Activated T-helper 2 cell treated with anti-CD3 and anti-CD28 coated beads, Interferon-gamma antibody, Interleukin-2, Interleukin-4, amounts not matched to agents 10 μg/mL and 5 μg/mL and 100 μg/mL, durations not matched to agents 14 hours and 24 hours and 36 hours (primary cell): ENCODE data around the gene CELF3. TPM values are rescaled to one million over a fixed set of nuclear protein-coding genes. Genes with fewer than 3 reads are reported as not detected.
"Not testable (repeated sequence)": the region's sequence is repeated elsewhere in the genome, so short reads cannot be mapped to it uniquely, and the experiment has no call there.

Experiments
- DNase-seq: peaks from one replicate; pipeline ENCODE4 v3.0.0; 2021; ENCODE audit warnings: low spot score
- H3K27ac Mint-ChIP-seq: one replicate; pipeline ENCODE4 v1.8.0; 2021; ENCODE audit warnings: mixed read lengths
- H3K27me3 Mint-ChIP-seq: one replicate; pipeline ENCODE4 v1.8.0; 2021; ENCODE audit warnings: low read depth, mixed read lengths
- H3K36me3 Mint-ChIP-seq: one replicate; pipeline ENCODE4 v1.8.0; 2021; ENCODE audit warnings: low read depth, mixed read lengths
- H3K4me1 Mint-ChIP-seq: one replicate; pipeline ENCODE4 v1.8.0; 2021; ENCODE audit warnings: low read depth, mixed read lengths
- H3K4me3 Mint-ChIP-seq: one replicate; pipeline ENCODE4 v1.8.0; 2021; ENCODE audit warnings: low read depth, mild to moderate bottlenecking, moderate library complexity, mixed read lengths
- H3K9me3 Mint-ChIP-seq: one replicate; pipeline ENCODE4 v1.8.0; 2021; ENCODE audit warnings: mixed read lengths
- intact Hi-C: fragments of 100-400 bp; cut with micrococcal nuclease; formaldehyde crosslinking; loops from one replicate; pipeline ENCODE4 v1.15.1; 2023
- total RNA-seq: library from RNA; stranded (reverse); gene quantifications from 2 replicates; pipeline ENCODE4 v1.2.3, GENCODE V29; 2022

The CELF3 gene
- total RNA-seq, 1 donor from 2014 or later, result not detected

DNA sequence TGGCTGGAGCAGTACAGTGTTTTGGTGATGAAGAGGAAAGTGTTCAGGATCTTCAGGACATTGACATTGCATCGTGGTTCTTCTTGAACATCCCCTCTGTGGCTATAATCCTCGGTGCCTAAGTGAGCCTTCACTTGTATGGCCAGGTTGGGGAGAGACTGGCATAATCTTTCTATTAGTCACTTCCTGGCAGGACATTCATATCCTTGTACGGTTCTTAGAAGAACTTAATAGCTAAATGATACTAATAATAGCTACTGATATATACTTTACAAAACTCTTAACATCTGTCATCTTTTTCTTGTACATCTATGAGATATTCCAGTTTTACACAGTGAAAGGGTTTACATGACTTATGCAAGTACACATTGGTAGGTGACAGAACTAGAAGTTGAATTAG is 35.8 kb downstream of the CELF3 start:
- Mint-ChIP-seq H3K27me3 (no peaks in the 10 kb centered on the region), H3K4me3 (no peak overlapping the region), H3K36me3 (peaks cover 23% of the 10 kb centered on the region), H3K4me1 (peaks cover 2% of the 10 kb centered on the region), H3K27ac (no peak overlapping the region), H3K9me3 (no peaks in the 10 kb centered on the region)
- intact Hi-C loops, result no loop called here
- no peak for DNase-seq

DNA sequence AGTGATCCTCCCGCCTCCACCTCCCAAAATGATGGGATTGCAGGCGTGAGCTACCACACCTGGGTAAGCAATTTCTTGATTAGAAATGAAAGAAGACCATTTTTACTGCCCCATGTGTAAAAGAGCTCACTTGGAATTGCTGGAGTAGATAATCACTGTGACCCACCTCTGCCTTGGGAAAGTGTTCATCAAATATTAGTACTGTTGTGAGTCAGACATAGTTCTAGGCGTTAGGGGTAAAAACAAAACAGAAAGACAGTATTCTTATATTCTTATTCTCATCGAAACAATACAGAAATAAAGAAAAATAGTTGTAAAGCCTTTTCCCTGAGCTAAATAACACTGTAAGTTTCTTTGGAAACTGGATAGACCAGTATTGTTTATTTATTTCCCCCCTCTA is 36.2 kb downstream of the CELF3 start:
- no peak overlapping the region for H3K27ac Mint-ChIP-seq
- no peaks in the 10 kb centered on the region for H3K27me3 Mint-ChIP-seq
- H3K4me3 Mint-ChIP-seq, result no peak overlapping the region
- H3K36me3 Mint-ChIP-seq, result peaks cover 22% of the 10 kb centered on the region
- intact Hi-C loops, result no loop called here
- H3K4me1 Mint-ChIP-seq, result peaks cover 2% of the 10 kb centered on the region
- no peak for DNase-seq
- H3K9me3 Mint-ChIP-seq, result no peaks in the 10 kb centered on the region

DNA sequence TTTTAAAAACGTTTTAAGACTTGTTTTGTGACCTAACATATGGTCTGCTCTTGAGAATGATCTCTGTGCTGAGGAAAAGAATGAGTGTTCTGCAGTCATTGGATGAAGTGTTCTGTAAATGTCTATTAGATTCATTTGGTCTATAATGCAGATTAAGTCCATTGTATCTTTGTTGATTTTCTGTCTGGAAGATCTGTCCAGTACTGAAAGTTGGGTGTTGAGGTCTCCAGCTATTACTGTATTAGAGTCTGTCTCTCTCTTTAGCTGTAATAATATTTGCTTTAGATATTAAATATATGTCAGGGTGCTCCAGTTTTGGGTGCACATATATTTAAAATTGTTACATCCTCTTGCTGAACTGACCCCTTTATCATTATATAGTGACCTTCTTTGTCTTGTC is 43.2 kb downstream of the CELF3 start:
- Mint-ChIP-seq H3K36me3 (peaks cover 49% of the 10 kb centered on the region), H3K9me3 (no peaks in the 10 kb centered on the region), H3K27me3 (no peaks in the 10 kb centered on the region), H3K4me3 (no peak overlapping the region), H3K4me1 (no peaks in the 10 kb centered on the region), H3K27ac (no peak overlapping the region)
- intact Hi-C loops, result no loop called here
- no peak for DNase-seq

DNA sequence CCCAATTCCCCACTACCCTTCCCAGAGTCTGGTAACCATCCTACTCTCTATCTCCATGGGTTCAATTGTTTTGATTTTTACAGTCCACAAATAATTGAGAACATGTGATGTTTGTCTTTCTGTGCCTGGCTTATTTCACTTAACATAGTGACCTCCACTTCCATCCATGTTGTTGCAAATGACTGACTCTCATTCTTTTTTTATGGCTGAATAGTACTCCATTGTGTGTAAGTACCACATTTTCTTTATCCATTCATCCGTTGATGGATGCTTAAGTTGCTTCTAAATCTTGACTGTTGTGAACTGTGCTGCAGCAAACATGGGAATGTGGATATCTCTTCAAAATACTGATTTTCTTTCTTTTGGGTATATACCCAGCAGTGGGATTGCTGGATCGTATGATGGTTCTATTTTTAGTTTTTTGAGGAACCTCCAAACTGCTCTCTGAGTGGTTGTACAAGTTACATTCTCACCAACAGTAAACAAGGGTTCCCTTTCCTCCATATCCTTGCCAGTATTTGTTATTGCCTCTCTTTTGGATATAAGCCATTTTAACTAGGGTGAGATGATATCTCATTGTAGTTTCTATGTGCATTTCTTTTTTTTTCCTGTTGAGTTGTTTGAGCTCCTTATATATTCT is 46.4 kb downstream of the CELF3 start:
- peaks cover 53% of the 10 kb centered on the region for H3K36me3 Mint-ChIP-seq
- H3K27me3 Mint-ChIP-seq, H3K4me1 Mint-ChIP-seq, DNase-seq, intact Hi-C loops, H3K27ac Mint-ChIP-seq, H3K4me3 Mint-ChIP-seq, H3K9me3 Mint-ChIP-seq: not testable (repeated sequence)

DNA sequence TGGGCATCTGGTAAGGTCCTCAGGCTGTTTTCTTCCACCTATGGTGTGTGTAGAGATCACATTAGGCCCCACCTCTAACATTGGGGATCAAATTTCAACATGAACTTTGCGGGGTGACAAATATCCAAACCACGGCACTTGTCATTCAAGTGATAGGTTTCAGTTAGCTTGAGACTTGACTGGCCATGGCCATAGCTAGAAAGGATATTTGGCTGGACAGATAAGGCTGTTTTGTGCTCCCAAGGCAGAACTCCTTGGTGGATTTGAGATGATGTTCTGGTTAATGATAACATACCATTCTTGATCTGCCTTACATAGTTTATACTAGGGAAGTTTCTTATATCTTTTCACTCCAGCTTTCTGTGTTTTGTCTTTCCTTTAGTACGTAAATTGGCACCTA is 48.5 kb downstream of the CELF3 start:
- no peaks in the 10 kb centered on the region for H3K9me3 Mint-ChIP-seq
- no peak overlapping the region for H3K4me3 Mint-ChIP-seq
- peaks cover 7% of the 10 kb centered on the region for H3K4me1 Mint-ChIP-seq
- DNase-seq, result no peak
- H3K36me3 Mint-ChIP-seq, result peaks cover 62% of the 10 kb centered on the region
- no peak overlapping the region for H3K27ac Mint-ChIP-seq
- H3K27me3 Mint-ChIP-seq, result no peaks in the 10 kb centered on the region
- intact Hi-C loops, result no loop called here

- peaks cover 51% of the 10 kb centered on the region for H3K36me3 Mint-ChIP-seq
- peaks cover 10% of the 10 kb centered on the region for H3K4me1 Mint-ChIP-seq
- intact Hi-C loops, result no loop called here
- H3K9me3 Mint-ChIP-seq, result no peaks in the 10 kb centered on the region
- H3K27ac Mint-ChIP-seq, result peak overlapping the region; percentile 4
- no peak for DNase-seq
- no peak overlapping the region for H3K4me3 Mint-ChIP-seq
- no peaks in the 10 kb centered on the region for H3K27me3 Mint-ChIP-seq
Observed at GRCh38 chr1:151661751-151662150, 54.9 kb downstream of the CELF3 start.

- Mint-ChIP-seq H3K27ac (no peak overlapping the region), H3K27me3 (no peaks in the 10 kb centered on the region), H3K4me1 (peaks cover 12% of the 10 kb centered on the region), H3K36me3 (peaks cover 38% of the 10 kb centered on the region), H3K4me3 (no peak overlapping the region), H3K9me3 (no peaks in the 10 kb centered on the region)
- intact Hi-C loops, result no loop called here
- DNase-seq, result no peak
Observed at GRCh38 chr1:151655371-151655770, 61.2 kb downstream of the CELF3 start.

- intact Hi-C loops, result no loop called here
- Mint-ChIP-seq H3K9me3 (no peaks in the 10 kb centered on the region), H3K27ac (no peak overlapping the region), H3K4me1 (peaks cover 12% of the 10 kb centered on the region), H3K36me3 (peaks cover 32% of the 10 kb centered on the region), H3K27me3 (no peaks in the 10 kb centered on the region), H3K4me3 (no peak overlapping the region)
- no peak for DNase-seq
Observed at GRCh38 chr1:151653397-151653796, 63.2 kb downstream of the CELF3 start.

Other genes starting within 250 kb of the CELF3 start
- gene CGN, start 205.4 kb downstream of the CELF3 start, total RNA-seq, result 0.34 and 0.50 TPM in 2 replicates
- gene TUFT1, start 176.5 kb downstream of the CELF3 start, total RNA-seq, result 2.6 TPM in 2 replicates
- gene SNX27, start 104.8 kb downstream of the CELF3 start, total RNA-seq, result 29.3 and 32.6 TPM in 2 replicates
- not detected in 2 replicates for gene RIIAD1, start 4.7 kb upstream of the CELF3 start, total RNA-seq
- gene MRPL9, start 46.7 kb upstream of the CELF3 start, total RNA-seq, result 141 and 159 TPM in 2 replicates
- 18.2 and 18.4 TPM in 2 replicates for gene TDRKH, start 73.7 kb upstream of the CELF3 start, total RNA-seq
- not detected in 2 replicates for gene LINGO4, start 88.6 kb upstream of the CELF3 start, total RNA-seq
- gene RORC, start 115.0 kb upstream of the CELF3 start, total RNA-seq, result 0.94 and 0.99 TPM in 2 replicates
- 1.3 and 1.6 TPM in 2 replicates for gene C2CD4D, start 123.0 kb upstream of the CELF3 start, total RNA-seq
- gene THEM5, start 136.9 kb upstream of the CELF3 start, total RNA-seq, result not detected in 2 replicates
- gene THEM4, start 192.7 kb upstream of the CELF3 start, total RNA-seq, result 27.2 and 28.0 TPM in 2 replicates